Psoas muscle (tissue), 8 donors: ENCODE results near the gene OGA. TPM values are rescaled to one million over a fixed set of nuclear protein-coding genes. Genes with fewer than 3 reads are reported as not detected.

ENCODE experiments used
- ATAC-seq, 4 donors: fragments of 200-7000 bp; cut with Tn5 transposase; one replicate each; pipeline ENCODE4 v1.9.1; 2020; ENCODE audit warnings: moderate library complexity in 3 of 4, mild to moderate bottlenecking in 2 of 4
- DNase-seq, 2 donors: peaks; one replicate each; pipeline ENCODE4 v3.0.0-alpha.2; 2020
- H3K27ac ChIP-seq: fragments of 200-600 bp; one replicate; pipeline ENCODE4 v1.8.0; 2022
- H3K27me3 ChIP-seq, 3 donors: fragments of 200-600 bp in 1 of 3; one replicate each; pipeline versions ENCODE4 v1.6.1 to v1.8.0; 2013 to 2022; ENCODE audit warnings: low read length in 2 of 3, mild to moderate bottlenecking in 2 of 3, moderate library complexity in 1 of 3; ENCODE audit not compliant: insufficient read depth in 3 of 3
- H3K36me3 ChIP-seq, 2 donors: fragments of 200-600 bp in 1 of 2; one replicate each; pipeline versions ENCODE4 v1.6.1 to v1.8.0; 2013 to 2022; ENCODE audit warnings: low read depth in 1 of 2, mild to moderate bottlenecking in 1 of 2, moderate library complexity in 1 of 2; ENCODE audit not compliant: insufficient read depth in 1 of 2
- H3K4me1 ChIP-seq: fragments of 200-600 bp; one replicate; pipeline ENCODE4 v1.8.0; 2022
- H3K4me3 ChIP-seq: fragments of 200-600 bp; one replicate; pipeline ENCODE4 v1.8.0; 2022; ENCODE audit warnings: mild to moderate bottlenecking
- H3K9me3 ChIP-seq: fragments of 200-600 bp; one replicate; pipeline ENCODE4 v1.8.0; 2022
- CTCF ChIP-seq: fragments of 200-600 bp; IDR thresholded peaks from one replicate; pipeline ENCODE4 v1.8.0; 2022; ENCODE audit warnings: antibody characterized with exemption
- WGBS, 3 donors: extraction: QIAGEN DNeasy Blood & Tissue Kit; methylation state at CpG; one replicate each; pipeline versions ENCODE4 v1.1.6 to v1.1.7; 2013; 5-methylcytosine and 5-hydroxymethylcytosine counted together
- intact Hi-C, 2 donors: fragments of 100-400 bp; cut with DNase I; formaldehyde crosslinking; loops; one replicate each; pipeline versions ENCODE4 v1.11.0 to v1.14.2; 2022
- polyA plus RNA-seq, 3 donors: library from polyadenylated mRNA; stranded (reverse); fragments of 200-250 nt; gene quantifications; one replicate each; pipeline ENCODE4 v1.2.3, GENCODE V29; 2013
- total RNA-seq, 4 donors: library from RNA; stranded (reverse); fragmentation: NEBNext Ultra II Directional in 2 of 4; extraction: Animal tissue kit (Norgen Biotek cat#: 25700) in 2 of 4; gene quantifications; one replicate each; pipeline versions ENCODE4 v1.2.1 to v1.2.4, GENCODE V29; 2021 to 2023
- donor health status: healthy with polysubstance abuse.
- donor health status: DM: no; HTN: no; CAD: no; lungs with moderate emphysema.
- donor health status: Bipolar disorder and iron deficiency.
- donor health status: healthy.
- donor health status: DM: yes; HTN: yes; CAD: no.
- donor health status: DM: no; HTN: no; CAD: no.
- donor health status: DM: no; HTN: no; CAD: no.
- donor health status: DM: yes; HTN: yes; CAD: no.

The OGA gene
- total and polyA plus RNA-seq, 7 donors = 12.0 to 59.8 (median 56.2) TPM

DNA sequence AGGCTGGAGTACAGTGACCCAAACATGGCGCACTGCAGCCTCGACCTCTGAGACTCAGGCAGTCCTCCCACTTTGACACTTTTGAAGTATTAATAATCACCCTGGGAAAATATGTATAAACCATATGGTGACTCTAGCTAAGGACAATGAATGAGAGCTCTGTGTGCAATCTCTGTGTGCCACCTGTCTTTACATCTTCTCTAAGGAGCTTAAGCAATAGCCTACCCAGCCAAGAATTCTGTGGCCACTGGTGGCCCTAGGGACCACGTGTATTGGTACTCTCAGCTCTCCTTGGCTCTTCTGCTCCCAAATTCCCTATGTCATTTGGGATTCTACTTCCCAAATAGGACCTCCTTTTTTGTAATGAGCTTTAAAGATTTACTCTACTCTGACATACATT, 66.0 kb downstream of the OGA start:
- DNase-seq = no peak
- Histone ChIP-seq H3K4me1 (no peaks in the 10 kb centered on the region), H3K4me3 (no peak overlapping the region), H3K9me3 (no peaks in the 10 kb centered on the region), H3K27me3 (no peaks in the 10 kb centered on the region), H3K27ac (no peak overlapping the region), H3K36me3 (no peaks in the 10 kb centered on the region)
- WGBS, 3 donors = 47 to 59% (median 58%) methylated on average over 3 of the region's 3 CpGs
- ATAC-seq = no peak
- intact Hi-C loops = no loop called here
- TF ChIP-seq CTCF = no peak

DNA sequence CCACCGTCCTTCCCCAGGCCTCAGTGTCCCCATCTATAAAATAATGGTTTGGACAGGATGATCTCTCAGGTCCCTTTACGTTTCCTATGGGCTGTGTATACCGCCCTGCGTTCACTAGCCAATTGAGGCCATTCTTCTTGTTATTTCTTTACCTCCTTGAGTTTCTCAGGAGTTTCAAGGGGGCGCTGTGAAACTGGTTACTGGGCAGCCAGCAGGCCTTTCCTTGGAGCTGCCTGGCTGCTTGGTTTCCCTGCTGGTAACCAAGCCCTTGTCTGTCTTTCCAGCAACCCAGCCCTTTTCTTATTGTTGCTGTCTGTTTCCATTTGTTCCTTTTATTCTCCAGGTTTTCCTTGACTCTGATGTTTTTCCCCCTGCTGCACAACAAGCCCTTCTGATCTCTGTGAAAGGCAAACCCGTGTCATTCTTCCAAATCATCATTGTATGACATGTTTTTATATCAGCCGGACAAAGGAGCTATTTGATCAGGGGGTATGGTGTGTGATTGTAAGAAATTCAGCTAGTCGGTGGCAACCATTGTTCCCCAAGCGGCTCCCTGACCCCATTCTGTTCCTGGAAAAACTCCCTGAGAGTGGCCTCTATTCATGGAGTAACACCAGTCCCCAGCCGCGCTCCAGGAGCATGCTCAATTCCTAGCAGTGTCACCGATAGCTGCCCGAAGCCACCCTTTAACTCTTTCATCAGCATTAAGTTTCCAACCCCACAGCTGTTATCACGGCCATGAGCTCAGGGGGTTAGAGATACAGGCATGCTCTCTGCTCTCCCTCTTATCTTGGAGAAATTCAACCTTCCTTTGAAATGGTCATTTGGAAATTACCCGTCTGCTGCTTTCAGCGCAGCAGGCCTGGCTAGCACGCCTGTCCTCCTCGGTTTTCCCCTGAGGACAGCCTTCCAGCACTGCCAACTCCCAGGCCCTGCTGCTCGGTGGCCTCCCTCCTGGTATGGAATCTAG, 68.9 kb downstream of the OGA start:
- H3K4me1 ChIP-seq = no peaks in the 10 kb centered on the region
- no peak overlapping the region for H3K4me3 ChIP-seq
- intact Hi-C loops = no loop called here
- H3K36me3 ChIP-seq = no peaks in the 10 kb centered on the region
- 64 to 69% (median 66%) methylated on average over 19 of the region's 19 CpGs for WGBS, 3 donors
- ATAC-seq (no peak), DNase-seq (no peak)
- no peak overlapping the region for H3K27ac ChIP-seq
- no peaks in the 10 kb centered on the region for H3K9me3 ChIP-seq
- no peak for TF ChIP-seq CTCF
- no peaks in the 10 kb centered on the region for H3K27me3 ChIP-seq

DNA sequence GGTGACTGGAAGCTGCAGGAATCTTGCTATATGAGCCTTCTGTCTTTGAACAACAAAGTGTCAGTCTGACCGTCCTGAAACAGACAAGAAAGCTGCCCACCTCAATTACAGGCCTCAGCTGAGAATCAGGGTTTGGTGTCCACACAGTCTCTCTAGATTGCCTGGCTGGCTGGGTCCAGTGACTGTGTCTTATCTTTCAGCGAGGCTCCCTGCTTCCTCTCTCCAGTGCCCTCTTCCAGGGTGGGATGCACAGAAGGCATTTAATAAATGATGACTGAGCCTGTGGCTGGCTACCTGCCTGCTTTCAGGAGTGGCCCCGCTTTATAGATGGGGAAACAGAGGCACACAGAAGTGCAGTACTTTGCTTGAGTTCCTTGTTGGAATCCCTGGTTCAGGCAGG, 69.7 kb downstream of the OGA start:
- Histone ChIP-seq H3K36me3 (no peaks in the 10 kb centered on the region), H3K9me3 (no peaks in the 10 kb centered on the region), H3K27me3 (no peaks in the 10 kb centered on the region), H3K27ac (no peak overlapping the region), H3K4me1 (no peaks in the 10 kb centered on the region), H3K4me3 (no peak overlapping the region)
- ATAC-seq (no peak), DNase-seq (no peak)
- intact Hi-C loops = no loop called here
- TF ChIP-seq CTCF = no peak
- WGBS, 3 donors = 78 to 88% (median 79%) methylated on average over 3 of the region's 3 CpGs

GRCh38 chr10:101745074-101745696, 73.1 kb downstream of the OGA start:
- DNase-seq (no peak), ATAC-seq (no peak)
- 63 to 70% (median 66%) methylated on average over 9 of the region's 9 CpGs for WGBS, 3 donors
- intact Hi-C loops = no loop called here
- no peak overlapping the region for H3K27ac ChIP-seq
- no peak overlapping the region for H3K4me3 ChIP-seq
- no peaks in the 10 kb centered on the region for H3K36me3 ChIP-seq
- no peak for TF ChIP-seq CTCF
- peaks cover 0 to 3% (median 0%) of the 10 kb centered on the region in 3 donors for H3K27me3 ChIP-seq
- H3K9me3 ChIP-seq = no peaks in the 10 kb centered on the region
- no peaks in the 10 kb centered on the region for H3K4me1 ChIP-seq
